ENCODE measurements around the gene ZP4.
"Not testable (repeated sequence)": the region's sequence is repeated elsewhere in the genome, so short reads cannot be mapped to it uniquely, and the experiment has no call there.

Gene ZP4

DNA sequence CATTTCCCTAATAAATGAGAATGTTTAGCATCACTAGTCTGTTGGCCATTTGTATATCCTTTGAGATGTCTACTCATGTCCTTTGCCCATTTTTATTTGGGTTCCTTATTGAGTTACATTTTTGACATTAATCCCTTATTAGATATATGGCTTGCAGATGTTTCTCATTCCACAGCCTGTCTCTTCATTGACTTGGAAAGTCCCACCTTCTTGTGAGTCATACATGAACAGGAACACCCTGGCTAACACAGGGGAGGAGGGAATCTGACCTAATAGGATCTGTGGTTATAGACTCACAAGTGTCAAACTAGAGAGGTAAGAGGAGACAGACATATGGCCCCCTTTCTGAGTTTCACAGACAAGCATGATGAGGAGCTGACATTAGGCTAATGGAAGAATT lies 11.5 kb downstream of the ZP4 start:
- DNase-seq (ENCODE audit: extremely low read depth in 1 of 2, low read depth in 1 of 2), result no peak

GRCh38 chr1:237878406-237878805 lies 12.3 kb downstream of the ZP4 start:
- no peak for DNase-seq (ENCODE audit: extremely low read depth in 1 of 2, low read depth in 1 of 2)

GRCh38 chr1:237877631-237878030 lies 13.1 kb downstream of the ZP4 start:
- no peak for DNase-seq (ENCODE audit: extremely low read depth in 1 of 2, low read depth in 1 of 2)

DNA sequence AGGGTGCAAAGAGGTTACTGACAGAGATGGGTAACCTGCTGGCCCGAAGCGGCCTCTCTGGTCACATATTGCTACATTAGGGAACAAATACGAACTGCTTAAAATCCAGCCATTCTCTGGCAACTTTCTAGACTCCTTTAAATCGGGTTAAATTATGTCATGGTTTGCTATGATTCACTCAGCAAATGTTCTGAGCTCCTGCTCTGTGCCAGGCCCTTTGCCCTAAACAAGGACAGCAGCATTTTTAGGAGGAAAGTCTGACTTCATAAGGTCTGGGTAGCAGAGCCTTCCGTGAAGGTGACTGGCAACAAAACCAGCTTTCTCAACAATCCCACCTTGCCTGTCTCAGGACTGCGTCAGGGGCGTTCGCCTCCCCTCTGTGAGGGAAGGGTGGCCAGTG lies 15.4 kb downstream of the ZP4 start:
- DNase-seq (ENCODE audit: extremely low read depth in 1 of 2, low read depth in 1 of 2), result no peak

DNA sequence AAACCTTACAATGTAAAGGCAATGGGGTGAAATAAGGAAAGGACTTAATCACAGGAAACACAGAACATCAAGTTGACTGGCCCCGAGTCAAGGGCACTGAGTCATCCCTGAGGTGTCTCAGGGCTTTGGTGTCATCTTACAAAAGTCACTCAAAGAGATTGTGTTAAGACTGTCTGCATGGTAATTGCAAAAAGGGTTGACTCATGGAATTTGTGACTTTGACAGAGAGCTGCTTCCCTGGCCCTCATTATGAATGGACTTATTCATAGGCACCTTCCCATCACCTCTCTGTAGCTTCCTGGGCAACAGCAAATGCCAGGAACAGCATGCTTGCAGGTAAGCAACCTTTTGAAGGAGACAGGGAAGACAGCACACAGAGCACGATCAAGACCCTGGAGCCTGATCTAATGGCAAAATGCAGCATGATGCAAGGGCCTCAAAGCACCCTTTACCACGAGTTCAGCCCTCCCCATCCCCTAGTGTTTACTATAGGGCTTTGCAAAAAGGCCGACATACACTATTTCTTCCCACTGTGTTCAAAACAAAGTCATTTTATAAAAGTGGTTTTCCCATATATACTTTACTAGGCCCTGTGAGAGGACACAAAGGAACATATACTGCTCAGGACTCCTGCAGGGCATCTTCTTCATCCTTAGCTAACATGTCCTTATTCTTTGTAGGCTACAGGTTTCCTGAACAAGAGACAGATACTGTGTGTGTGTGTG lies 17.1 kb downstream of the ZP4 start:
- DNase-seq (ENCODE audit: extremely low read depth in 1 of 2, low read depth in 1 of 2), result no peak

- no peak for DNase-seq (ENCODE audit: extremely low read depth in 1 of 2, low read depth in 1 of 2)
These were observed 21.7 kb downstream of the ZP4 start for GRCh38 chr1:237868817-237869600.

DNA sequence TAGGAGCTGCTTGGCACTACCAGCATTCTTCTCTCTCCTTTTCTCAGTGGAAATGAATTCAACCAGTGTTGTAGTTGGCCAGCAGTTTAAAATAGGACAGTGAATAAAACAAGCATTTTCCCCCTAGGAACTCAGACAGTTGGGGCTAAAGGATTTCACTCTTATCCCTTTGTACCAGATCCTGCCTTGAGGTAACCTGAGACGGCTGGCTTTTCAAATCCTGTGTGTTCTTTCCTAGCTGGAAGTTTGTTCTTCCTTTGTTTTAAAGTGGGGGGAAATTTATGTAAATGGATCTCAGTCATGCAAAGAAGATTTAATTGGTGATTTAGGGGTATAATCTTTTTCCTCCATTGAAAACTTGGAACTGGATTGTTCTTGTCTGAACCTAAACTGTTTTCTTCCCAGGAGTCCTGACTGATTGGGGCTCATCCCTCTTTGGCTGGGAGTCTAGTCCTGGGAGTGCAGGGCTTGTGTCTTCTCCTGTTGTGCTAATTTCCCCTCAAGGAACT lies 23.3 kb downstream of the ZP4 start:
- DNase-seq (ENCODE audit: extremely low read depth in 1 of 2, low read depth in 1 of 2), result no peak

- no peak for DNase-seq (ENCODE audit: extremely low read depth in 1 of 2, low read depth in 1 of 2)
These were observed 26.1 kb downstream of the ZP4 start for GRCh38 chr1:237864338-237865244.

- no peak for DNase-seq (ENCODE audit: extremely low read depth in 1 of 2, low read depth in 1 of 2)
These were observed 27.5 kb downstream of the ZP4 start for GRCh38 chr1:237863234-237863633.

DNA sequence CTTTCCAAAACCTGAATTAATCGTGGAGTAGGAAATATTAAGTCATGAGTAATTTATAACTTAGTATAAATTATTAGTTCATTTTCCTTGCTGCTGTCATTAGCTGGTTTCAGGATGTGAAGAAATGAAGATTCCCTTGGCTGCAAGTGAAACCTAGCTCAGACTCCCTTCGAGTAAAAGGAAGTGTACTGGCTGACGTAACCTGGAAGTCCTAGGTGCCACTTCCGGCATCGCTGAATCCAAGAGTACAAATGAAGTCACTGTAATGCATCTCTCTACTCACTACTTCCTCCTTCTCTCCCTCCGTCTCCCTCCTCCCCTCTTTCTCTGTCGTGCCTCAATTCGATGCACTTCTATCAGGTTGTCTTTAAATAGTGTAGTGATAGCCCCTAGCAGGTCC lies 28.8 kb downstream of the ZP4 start:
- no peak for DNase-seq (ENCODE audit: extremely low read depth in 1 of 2, low read depth in 1 of 2)

GRCh38 chr1:237858992-237859391 lies 31.7 kb downstream of the ZP4 start:
- no peak for DNase-seq (ENCODE audit: extremely low read depth in 1 of 2, low read depth in 1 of 2)

DNA sequence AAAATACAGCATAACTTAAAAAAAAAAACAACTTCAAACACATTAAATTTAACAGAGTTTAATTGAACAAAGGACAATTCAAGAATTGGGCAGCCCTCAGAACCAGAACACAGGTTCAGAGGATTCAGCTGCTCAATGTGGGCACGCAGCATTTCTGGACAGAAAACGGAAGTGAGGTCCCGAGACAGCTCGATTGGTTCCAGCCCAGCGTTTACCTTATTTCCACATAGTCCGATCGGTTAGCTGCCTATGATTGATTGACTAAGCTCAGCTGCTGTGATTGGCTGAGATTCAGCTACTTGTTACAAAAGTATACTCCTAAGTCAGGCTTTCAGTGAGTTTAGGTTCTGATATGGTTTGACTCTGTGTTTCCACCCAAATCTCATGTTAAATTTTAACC lies 33.3 kb downstream of the ZP4 start:
- DNase-seq (ENCODE audit: extremely low read depth in 1 of 2, low read depth in 1 of 2), result no peak

GRCh38 chr1:237852342-237852741 lies 38.4 kb downstream of the ZP4 start:
- DNase-seq (ENCODE audit: extremely low read depth in 1 of 2, low read depth in 1 of 2), result no peak

DNA sequence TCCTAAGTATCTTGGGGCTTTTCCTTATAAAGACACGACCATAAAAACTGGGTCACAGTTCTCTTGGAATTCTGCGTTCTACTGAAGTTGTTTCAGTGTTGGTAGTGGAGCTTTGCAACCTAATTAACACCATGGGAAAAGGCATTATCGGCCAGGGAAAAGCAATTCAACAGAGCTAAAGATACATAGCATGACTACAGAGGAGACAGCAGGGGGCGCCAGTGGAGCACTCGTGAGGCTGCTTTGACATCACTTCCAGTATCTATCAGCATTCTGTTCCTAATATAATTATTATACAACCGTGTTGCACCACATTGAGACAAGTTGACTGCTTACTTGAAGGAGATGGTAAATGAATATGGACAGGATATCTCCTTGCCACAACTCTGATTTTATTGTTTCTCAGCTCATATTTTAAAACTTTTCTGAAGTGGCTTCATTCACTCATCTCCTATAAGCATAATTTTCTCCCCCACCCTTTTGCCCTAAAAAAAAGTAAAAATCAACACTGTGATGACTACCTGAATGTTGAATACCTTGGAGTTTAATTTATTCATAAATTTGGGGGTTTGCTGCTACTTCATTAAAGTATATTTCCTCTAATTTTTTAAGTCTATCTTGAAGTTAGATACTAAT lies 39.4 kb downstream of the ZP4 start:
- no peak for DNase-seq (ENCODE audit: extremely low read depth in 1 of 2, low read depth in 1 of 2)

DNA sequence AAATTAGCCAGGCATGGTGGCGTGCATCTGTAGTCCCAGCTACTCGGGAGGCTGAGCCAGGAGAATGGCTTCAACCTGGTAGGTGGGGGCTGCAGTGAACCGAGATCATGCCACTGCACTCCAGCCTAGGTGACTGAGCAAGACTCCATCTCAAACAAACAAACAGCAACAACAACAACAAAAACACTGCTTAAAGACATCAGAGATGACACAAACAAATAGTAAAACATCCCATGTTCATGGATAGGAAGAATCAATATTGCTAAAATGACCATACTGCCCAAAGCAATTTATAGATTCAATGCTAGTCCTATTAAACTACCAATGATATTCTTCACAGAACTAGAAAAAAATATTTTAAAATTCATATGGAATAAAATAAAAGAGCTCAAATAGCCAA lies 47.2 kb downstream of the ZP4 start:
- not testable (repeated sequence) for DNase-seq (ENCODE audit: extremely low read depth in 1 of 2, low read depth in 1 of 2)

DNA sequence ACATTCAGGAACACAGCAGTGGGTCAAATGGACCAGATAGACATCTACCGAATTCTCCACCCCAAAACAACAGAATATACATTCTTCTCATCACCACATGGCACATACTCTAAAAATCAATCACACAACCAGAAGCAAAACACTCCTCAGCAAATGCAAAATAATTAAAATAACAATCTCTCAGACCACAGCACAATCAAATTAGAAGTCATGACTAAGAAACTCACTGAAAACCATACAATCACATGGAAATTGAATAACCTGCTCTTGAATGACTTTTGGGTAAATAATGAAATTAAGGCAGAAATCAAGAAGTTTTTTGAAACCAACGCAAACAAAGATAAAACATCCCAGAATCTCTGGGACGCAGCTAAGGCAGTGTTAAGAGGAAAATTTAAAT lies 49.2 kb downstream of the ZP4 start:
- no peak for DNase-seq (ENCODE audit: extremely low read depth in 1 of 2, low read depth in 1 of 2)

DNA sequence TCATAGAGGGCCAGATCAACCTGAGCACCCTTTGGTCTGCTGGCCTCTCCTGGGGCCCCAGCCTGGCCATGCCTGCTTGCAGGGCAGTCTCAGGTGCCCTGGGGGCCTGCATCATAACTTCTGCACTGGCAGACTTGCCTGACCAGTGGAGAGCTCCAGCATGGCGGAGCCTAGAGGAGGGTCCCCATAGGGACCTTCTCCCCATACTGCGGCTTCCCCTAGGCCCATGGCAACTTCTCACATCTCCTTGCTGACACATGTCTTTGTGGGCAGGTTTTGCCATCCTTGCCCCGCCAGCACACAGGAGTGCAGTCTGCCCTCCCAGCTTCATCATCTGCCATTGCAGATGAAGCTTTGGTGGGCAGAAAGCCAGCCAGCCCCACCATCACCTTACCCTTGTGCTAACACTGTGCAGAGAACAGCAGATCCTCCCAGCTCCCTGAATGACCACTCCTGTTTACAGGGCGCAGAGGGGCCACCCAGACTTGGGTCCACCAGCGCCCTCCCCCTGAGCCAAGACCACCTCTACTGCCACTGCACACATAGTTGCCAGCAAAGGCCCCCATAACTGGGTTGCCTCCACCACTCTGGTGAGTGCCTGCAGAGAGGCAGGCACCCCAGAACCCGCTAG lies 51.7 kb downstream of the ZP4 start:
- no peak for DNase-seq (ENCODE audit: extremely low read depth in 1 of 2, low read depth in 1 of 2)

DNA sequence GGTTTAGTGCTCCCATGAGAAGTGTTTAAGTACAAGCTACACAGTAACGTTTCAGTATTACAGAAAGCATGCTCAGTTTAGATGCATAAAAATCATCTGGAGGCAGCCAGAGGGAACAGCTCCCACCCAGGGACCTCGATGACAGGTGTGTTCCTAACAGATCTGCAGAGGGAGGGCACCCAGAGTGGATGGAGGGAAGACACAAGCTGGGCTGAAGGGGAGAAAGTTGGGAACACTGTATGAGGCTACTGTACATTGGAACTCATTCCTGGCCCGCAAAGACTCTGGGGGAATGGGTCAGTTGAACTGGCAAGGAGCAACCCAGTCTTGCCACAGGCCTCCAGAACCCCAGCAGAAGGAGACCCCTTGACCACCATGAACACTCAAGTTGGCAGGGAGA lies 52.4 kb downstream of the ZP4 start:
- DNase-seq (ENCODE audit: extremely low read depth in 1 of 2, low read depth in 1 of 2), result no peak

DNA sequence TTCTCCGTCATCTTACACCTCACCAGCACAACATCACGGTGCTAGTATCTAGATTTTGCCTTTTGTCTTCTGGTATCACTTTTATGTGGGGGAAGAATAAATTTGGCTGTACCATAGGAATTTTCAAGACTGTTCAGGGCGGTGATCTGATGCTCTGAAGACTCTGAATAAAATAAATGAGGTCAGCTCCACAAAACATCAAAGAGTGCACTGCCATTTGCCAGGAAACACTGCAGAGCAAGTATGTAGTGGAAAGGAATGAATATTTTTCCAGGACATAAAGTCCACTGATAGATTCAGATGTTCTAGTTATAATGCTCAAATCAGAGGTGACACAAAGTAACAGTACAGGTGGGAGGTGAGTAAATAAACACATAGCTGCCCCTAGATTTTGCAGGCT lies 56.3 kb downstream of the ZP4 start:
- DNase-seq (ENCODE audit: extremely low read depth in 1 of 2, low read depth in 1 of 2), result no peak

DNA sequence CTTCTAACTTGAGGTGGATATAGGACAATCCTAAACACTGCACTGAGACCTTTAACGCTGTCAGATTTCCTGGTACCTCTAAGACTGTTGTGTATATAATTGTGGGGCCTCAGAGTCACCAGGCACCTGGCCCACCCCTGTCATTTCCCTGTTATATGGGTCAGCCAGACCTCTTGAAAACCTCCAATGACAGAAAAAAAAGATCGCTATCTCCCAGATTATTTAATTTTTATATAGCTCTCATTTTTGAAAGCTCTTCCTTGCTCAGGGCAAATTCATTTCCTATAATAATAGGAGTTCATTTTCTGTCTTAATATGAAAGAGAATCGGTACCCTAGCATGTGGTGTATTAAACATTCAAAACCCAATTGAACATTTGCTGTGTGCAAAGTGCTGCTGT lies 56.7 kb downstream of the ZP4 start:
- DNase-seq (ENCODE audit: extremely low read depth in 1 of 2, low read depth in 1 of 2), result no peak

Data from activated CD8-positive, alpha-beta memory T cell treated with anti-CD3 and anti-CD28 coated beads for 1 hour (primary cell).